Esophagus squamous epithelium (tissue), 4 donors: ENCODE data around the gene HS2ST1.

ENCODE experiments used
- CTCF ChIP-seq, 6 experiments: fragments of 450-650 bp in 4 of 6; fragments of 200-600 bp in 2 of 6; sonication (generic) in 2 of 6; IDR thresholded peaks; one replicate each; pipeline ENCODE4 v1.5.1; 2016 to 2019; ENCODE audit warnings: antibody characterized with exemption in 6 of 6, mild to moderate bottlenecking in 4 of 6, moderate library complexity in 4 of 6
- POLR2A ChIP-seq, 4 donors: fragments of 450-650 bp; IDR thresholded peaks; one replicate each; pipeline ENCODE4 v1.6.1; 2017; ENCODE audit warnings: antibody characterized with exemption in 4 of 4, mild to moderate bottlenecking in 4 of 4, moderate library complexity in 3 of 4

GRCh38 chr1:87091425-87091824 is 177.0 kb downstream of the HS2ST1 start:
- no peak for TF ChIP-seq CTCF (IDR thresholded peaks at IDR 0.05)
- no peak for TF ChIP-seq POLR2A (IDR thresholded peaks at IDR 0.05)
